GM21825 (cell line): Measurements from ENCODE around the gene FOXB1.

Source experiments
- ATAC-seq: cut with Tn5 transposase; IDR thresholded peaks from one replicate; pipeline ENCODE4 v1.9.1; 2021; ENCODE audit warnings: mild to moderate bottlenecking, moderate library complexity; ENCODE audit not compliant: unreplicated experiment

Gene FOXB1

DNA sequence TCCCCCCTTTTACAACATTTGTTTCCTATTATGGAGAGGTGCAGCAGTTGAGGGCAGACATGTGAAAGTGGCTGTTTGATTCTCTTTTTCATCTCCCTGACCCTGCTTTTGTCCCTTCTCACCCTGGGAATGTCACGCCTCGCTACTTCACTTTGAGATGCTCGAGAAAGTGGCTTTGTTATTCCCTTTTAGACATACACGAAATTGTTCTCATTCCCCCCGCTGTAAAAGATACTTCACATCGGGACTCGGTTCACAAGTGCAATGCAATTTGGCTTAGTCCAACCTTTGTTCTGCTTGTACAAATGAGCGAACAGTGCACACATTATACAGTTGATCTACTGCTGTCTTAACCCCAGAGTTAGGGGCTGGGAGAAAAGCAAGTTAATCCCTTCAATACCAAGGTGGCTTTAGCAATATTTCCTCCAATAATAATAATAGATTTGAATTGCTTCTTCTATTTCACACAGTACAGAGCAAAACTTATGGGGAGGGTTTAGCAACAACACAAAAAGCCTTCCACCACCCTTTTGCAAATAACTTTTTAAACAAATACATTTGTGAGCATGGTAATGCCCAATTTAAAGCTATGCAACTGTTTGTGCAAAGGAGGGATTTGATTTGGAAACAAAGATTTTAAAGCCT, 5.7 kb upstream of the FOXB1 start:
- ATAC-seq = no peak

GRCh38 chr15:59998950-59999611, 5.0 kb upstream of the FOXB1 start:
- no peak for ATAC-seq

DNA sequence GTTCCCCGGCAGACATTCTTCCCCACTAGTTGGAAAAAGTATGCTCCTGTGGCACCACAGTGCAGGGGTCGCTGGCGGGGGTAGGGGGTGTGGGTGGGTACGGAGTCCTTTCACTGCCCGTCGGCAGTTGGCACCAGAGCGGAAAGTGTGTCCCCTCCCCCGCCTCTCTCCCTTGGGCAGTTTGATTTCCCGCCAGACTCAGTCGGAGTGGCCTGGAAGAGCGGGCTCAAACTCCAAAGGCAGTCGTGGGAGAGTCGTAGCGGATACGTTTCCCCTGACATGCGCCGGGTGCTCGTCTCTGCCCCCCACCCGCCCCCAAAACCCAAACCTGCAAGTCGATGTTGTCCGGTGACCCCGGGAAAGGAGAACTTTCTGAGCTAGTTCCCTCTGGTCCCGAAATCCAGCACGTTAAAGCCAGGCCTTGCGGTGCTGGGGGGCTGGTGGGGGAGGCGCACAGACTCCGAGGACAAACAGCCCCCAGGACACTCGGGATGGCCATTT, 4.4 kb upstream of the FOXB1 start:
- ATAC-seq = no peak

DNA sequence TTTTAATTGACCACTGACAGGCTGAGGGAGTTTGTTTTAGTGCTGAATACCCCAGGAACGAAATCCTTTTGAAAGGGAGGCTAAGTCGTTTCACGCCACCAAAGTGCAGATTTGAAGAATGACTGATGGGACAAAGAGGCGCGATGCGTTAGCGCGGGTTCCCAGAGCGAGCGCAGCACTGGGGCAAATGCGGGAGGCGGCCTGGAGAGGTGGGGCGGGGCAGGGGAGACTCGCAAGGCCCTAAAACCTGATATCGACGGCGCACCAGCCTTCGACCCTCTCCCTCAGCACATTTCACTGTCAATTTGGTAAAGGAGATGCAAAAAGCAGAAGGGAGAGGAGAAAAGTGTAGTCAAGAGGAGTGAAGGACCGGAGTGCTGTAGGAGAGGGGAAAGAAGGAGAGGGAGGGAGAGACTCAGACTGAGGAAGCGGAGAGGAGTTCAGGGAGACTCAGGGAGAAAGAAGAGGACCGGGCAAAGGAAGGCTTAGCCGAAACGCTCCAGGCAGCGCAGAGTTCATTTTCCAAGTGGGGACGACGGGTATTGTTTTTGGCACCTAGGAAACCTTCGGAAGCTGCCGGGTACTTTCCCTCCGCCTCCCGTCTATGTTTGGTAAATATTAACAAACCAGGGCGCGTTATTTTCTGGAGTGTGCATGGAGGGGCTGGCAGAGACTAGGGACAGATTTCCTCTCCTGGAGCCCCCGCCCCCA, 3.8 kb upstream of the FOXB1 start:
- ATAC-seq = no peak

DNA sequence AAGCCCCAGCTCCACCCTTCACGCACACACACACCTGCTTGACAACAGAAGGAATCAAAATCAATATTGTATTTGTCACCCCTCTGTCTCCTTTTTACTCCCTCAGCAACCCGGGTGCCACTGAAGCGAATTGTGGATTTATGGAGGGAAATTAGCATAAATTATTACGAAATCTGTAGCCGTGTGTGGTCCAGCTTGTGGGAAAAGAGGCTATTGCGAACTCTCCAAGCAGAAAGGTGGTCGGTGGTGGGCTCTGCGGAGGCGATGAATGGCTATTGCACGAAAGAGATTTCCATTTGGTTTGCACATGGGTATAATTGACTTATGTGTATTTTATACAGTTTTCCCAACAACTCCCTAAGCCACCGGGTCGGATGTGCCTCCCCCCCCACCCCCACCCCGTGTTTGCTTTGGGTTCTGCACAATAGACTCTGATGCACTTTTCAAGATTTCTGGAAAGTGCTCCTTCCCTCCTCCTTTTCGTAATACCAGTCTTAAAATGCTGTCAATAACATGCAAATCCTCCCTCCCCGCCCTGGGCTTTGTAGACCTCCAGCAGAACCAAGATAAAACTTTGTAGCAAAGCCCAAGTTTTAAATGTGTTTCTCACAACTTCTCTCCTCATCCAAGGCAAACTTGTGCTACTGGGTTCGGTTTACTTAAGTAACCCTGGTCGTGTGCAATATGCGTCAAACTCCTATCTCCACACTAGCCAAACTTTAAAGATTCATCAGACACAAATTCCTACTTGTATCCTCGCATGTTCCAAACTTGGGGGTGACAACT, 3.1 kb upstream of the FOXB1 start:
- no peak for ATAC-seq

DNA sequence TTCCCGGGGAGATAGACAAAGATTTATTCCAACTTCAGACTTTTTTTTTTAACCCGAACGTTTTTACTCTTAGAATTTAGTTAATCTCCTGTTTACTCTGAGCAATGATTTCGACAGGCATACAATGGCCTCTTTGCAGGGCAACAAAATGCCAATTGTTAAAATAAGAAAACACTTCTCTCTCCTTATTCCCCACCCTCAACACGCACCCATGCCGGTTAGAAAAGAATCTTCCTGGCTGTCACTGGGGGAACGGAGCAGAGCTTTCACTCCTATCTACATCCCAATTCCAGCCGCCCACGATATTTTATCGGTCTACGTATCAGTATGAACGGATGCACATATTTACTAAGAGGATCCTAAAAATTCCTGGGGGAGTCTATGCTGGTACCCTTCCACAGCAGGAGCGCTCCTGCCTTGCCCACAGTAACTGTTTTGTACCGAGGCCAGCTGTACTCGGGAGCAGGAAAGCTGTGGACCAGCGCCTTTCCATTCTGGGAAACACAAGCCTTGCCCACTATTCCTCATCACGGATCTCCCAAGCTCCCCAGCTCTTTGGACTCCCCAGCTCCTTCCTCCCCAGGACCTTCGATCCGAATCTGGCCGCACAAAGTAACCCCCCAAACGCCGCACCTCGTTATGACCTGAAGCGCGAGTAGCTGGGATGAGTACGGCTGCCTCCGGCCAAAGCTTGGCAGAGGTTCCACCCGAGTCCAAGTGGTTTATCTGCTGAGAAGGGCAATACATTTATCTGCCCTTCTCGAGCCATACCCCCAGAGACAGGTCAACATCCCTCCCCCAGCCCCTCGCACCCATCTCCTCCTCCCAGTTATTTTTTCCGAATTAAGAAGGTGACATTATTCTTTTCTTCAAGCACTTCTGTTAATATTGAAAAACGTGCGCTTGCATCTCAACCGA, 2.2 kb upstream of the FOXB1 start:
- ATAC-seq = no peak

DNA sequence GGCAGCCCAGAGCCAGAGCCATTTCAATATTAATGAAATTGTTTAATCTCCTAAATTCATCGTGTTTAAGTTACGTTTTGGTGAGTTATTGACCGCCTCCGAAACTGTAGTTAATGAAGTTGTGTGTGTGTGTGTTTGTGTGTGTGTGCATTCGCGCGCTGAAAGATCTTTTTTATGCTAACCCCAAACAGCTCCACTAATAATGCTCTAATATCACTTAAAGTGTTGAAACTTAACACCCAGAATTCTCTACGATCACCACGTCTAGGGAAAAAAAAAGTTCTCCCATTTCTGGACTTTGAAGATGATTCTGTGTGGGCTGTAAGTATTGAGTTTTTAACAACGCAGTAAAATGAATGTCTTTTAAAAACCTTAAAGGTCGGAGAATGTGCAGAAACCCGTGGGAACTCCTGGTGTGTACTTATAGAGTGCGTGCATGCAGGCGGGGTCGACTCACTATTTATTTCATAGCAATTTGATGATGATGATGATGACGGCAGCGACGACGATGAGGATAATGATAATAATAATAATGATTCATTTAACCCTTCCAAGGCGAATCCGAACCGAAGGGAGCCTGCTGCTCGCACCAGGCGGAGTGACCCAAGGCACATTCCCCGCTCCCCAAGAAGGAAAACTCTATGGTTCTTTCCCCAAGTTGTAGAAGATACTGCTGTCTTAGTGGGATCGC, 1.4 kb upstream of the FOXB1 start:
- no peak for ATAC-seq

GRCh38 chr15:60003243-60004008, 685 bp upstream of the FOXB1 start:
- no peak for ATAC-seq

DNA sequence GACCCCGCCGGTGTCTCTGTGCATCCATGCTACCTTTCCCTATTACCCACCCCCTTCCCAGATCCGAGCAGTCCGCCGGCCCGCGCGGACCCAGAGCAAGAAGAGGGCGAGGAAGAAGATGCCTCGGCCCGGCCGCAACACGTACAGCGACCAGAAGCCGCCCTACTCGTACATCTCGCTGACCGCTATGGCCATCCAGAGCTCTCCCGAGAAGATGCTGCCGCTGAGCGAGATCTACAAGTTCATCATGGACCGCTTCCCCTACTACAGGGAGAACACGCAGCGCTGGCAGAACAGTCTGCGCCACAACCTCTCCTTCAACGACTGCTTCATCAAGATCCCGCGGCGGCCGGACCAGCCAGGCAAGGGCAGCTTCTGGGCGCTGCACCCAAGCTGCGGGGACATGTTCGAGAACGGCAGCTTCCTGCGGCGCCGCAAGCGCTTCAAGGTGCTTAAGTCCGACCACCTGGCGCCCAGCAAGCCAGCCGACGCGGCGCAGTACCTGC, 788 bp downstream of the FOXB1 start:
- no peak for ATAC-seq

DNA sequence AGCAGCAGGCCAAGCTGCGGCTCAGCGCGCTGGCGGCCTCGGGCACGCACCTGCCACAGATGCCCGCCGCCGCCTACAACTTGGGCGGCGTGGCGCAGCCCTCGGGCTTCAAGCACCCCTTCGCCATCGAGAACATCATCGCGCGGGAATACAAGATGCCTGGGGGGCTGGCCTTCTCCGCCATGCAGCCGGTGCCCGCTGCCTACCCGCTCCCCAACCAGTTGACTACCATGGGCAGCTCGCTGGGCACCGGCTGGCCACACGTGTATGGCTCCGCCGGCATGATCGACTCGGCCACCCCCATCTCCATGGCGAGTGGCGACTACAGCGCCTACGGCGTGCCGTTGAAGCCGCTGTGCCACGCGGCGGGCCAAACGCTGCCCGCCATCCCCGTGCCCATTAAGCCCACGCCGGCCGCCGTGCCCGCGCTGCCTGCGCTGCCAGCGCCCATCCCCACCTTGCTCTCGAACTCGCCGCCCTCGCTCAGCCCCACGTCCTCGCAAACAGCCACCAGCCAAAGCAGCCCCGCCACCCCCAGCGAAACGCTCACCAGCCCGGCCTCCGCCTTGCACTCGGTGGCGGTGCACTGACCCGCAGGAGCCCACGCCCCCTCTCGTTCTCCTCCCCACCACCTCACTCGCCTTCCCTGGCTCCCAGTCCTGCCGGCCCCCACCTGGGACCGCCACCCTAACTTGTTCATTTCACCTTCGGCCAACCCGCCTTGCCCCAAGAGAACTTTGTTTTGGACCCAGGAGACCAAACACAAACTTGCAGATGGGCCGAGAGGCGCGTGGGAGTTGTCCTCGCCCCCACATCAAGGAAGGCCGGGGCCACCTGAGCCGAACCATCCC, 1.5 kb downstream of the FOXB1 start:
- no peak for ATAC-seq

- no peak for ATAC-seq
These were observed 2.2 kb downstream of the FOXB1 start for GRCh38 chr15:60006203-60006862.

- no peak for ATAC-seq
These were observed 2.8 kb downstream of the FOXB1 start for GRCh38 chr15:60006873-60007272.

DNA sequence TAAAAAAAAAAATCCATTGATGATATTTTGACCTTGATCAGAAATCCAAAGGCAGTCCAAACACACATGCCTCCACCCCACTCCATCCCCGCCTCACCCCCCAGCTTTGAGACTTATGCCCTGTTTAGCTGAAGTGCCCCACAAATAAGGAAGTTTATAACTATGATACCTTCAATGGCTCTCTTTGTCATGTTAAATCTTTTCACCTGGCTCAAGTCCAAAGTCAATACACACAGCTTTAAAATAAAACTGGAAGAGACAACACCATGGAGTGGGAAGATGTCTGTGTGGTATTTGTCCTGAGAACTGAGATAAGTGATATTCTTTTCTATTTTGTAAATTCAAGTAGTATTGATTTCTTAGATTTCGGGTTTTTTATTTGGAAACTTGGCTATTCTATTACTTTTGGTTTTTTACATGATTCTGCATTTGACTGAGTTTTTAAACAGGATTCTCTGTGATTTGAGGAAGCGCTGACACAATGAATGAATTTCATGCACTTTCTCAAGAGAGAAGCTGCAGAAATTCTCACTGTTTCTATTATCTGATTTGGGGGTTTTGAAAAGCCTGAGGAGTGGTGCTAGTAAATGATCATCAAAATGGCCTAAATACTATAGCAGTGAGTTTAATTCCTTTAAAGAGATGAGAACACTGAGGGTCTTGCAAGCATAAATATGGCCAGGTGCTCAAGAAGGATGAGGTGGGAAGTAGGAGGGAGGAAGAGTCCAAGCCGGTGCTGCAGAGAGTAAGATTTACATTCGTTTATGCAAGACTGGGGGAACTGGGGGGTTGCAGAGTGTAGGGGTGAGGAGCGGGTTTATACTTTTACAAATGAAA, 5.2 kb downstream of the FOXB1 start:
- no peak for ATAC-seq

DNA sequence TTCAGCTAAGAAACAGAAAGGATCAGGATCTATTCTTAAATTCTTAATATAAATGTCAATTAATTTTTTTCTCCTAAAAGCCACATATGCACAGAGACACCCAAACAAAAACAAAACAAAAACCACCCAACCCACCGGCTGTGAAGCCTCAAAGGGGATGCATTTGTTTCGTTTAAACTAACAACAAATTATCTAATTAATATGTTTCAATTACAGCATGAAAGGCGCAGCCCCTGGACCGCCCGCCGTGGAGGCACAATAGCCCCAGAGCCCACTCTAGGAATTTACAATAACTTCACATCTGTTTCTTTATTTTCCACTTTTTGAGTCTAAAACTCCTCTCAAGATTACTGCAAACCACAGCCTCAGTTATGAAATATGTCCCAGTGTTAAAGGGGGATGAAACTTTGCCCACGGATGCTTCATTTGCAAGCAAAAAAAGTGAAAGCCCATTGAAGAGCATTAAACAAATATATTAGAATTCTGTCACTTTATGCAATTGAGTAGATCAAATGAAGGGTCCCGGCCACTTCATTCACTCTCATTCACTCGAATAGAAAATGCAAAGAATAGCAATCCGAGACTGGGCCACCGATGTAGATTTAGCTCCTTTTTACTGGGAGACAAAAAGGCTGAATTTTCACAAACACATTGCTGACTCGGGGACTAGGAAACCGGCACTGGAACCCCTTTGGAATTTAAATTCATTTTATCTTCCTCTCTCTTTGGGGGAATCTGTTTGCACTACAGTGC, 6.0 kb downstream of the FOXB1 start:
- no peak for ATAC-seq

DNA sequence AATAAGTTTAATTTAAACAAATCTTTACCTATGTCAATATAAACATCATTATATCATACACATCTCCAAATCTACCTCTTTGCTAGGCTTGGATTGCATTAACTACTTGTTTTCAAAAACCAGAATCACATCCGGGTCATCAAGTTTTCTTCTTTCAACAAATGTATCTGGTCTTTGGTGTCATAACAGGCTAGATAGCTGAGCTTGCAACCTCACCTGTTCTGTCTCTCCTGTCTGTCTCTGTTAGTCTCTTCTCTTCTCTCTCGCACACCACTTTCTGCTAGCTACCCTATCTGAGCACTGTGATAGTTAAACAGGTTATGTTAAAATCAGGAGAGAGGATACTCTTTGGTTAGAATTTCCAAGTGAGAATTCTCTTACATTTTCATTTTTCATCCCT, 6.7 kb downstream of the FOXB1 start:
- no peak for ATAC-seq

GRCh38 chr15:60012695-60013094, 8.6 kb downstream of the FOXB1 start:
- ATAC-seq = no peak
